ENCODE results near the gene BMERB1.

- TF ChIP-seq, protein P1, sequence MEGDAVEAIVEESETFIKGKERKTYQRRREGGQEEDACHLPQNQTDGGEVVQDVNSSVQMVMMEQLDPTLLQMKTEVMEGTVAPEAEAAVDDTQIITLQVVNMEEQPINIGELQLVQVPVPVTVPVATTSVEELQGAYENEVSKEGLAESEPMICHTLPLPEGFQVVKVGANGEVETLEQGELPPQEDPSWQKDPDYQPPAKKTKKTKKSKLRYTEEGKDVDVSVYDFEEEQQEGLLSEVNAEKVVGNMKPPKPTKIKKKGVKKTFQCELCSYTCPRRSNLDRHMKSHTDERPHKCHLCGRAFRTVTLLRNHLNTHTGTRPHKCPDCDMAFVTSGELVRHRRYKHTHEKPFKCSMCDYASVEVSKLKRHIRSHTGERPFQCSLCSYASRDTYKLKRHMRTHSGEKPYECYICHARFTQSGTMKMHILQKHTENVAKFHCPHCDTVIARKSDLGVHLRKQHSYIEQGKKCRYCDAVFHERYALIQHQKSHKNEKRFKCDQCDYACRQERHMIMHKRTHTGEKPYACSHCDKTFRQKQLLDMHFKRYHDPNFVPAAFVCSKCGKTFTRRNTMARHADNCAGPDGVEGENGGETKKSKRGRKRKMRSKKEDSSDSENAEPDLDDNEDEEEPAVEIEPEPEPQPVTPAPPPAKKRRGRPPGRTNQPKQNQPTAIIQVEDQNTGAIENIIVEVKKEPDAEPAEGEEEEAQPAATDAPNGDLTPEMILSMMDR (IDR thresholded peaks at IDR 0.05), result no peak
- no peak for TF ChIP-seq SMC3 (IDR thresholded peaks at IDR 0.05; ENCODE audit: low read depth, low read length)
- no peak for TF ChIP-seq YY1 (IDR thresholded peaks at IDR 0.05; ENCODE audit: low read depth)
- TF ChIP-seq MEF2A (IDR thresholded peaks at IDR 0.05; ENCODE audit: borderline replicate concordance, low read depth), result no peak
- TF ChIP-seq EZH2phosphoT487 (IDR thresholded peaks at IDR 0.05; ENCODE audit: borderline replicate concordance, low read depth), result no peak
- TF ChIP-seq CHD2 (IDR thresholded peaks at IDR 0.05; ENCODE audit: low read length, partially characterized antibody), result no peak
- no peak for TF ChIP-seq TEAD4 (IDR thresholded peaks at IDR 0.05; ENCODE audit: borderline replicate concordance, insufficient read depth)
- TF ChIP-seq POLR2AphosphoS5 (IDR thresholded peaks at IDR 0.05; ENCODE audit: low read depth, low read length), result no peak
- TF ChIP-seq NRF1 (IDR thresholded peaks at IDR 0.05; ENCODE audit: low read depth, low read length), result no peak
- no peak for TF ChIP-seq MAX (IDR thresholded peaks at IDR 0.05; ENCODE audit: low read depth)
- no peak for TF ChIP-seq USF1 (IDR thresholded peaks at IDR 0.05; ENCODE audit: borderline replicate concordance, low read depth)
These were observed 72.1 kb downstream of the BMERB1 start for GRCh38 chr16:15506441-15506840.
